GM18508 (cell line): Measurements from ENCODE around the gene GSK3A.
"Not testable (repeated sequence)": the region's sequence is repeated elsewhere in the genome, so short reads cannot be mapped to it uniquely, and the experiment has no call there.

Experiments
- ATAC-seq: cut with Tn5 transposase; IDR thresholded peaks from one replicate; pipeline ENCODE4 v1.9.1; 2021; ENCODE audit warnings: moderate number of reproducible peaks; ENCODE audit not compliant: insufficient read depth, unreplicated experiment

Gene GSK3A

GRCh38 chr19:42269478-42270345 lies 27.3 kb upstream of the GSK3A start:
- ATAC-seq = no peak

- peak; percentile 46 for ATAC-seq
These were observed 26.5 kb upstream of the GSK3A start, which contains the start of gene CIC for GRCh38 chr19:42268704-42269477. Gene CIC (plus strand): TSS chr19:42269252. CDS start chr19:42271784, 2,532 bp downstream.

- ATAC-seq = peak; percentile 41
These were observed 25.8 kb upstream of the GSK3A start for GRCh38 chr19:42268142-42268703.

- no peak for ATAC-seq
These were observed 25.3 kb upstream of the GSK3A start for GRCh38 chr19:42267644-42268141.

- not testable (repeated sequence) for ATAC-seq
These were observed 24.7 kb upstream of the GSK3A start for GRCh38 chr19:42266928-42267603.

GRCh38 chr19:42266105-42266504 lies 23.7 kb upstream of the GSK3A start:
- not testable (repeated sequence) for ATAC-seq

- no peak for ATAC-seq
These were observed 19.4 kb upstream of the GSK3A start for GRCh38 chr19:42261763-42262162.

- not testable (repeated sequence) for ATAC-seq
These were observed 15.4 kb upstream of the GSK3A start for GRCh38 chr19:42257842-42258241.

GRCh38 chr19:42255766-42256745 lies 13.7 kb upstream of the GSK3A start:
- ATAC-seq = no peak

- ATAC-seq = no peak
These were observed 12.7 kb upstream of the GSK3A start, which contains the start of gene ERF for GRCh38 chr19:42254850-42255765. Gene ERF (minus strand): TSS chr19:42255128. CDS start chr19:42254999, 129 bp downstream.

- ATAC-seq = no peak
These were observed 11.9 kb upstream of the GSK3A start for GRCh38 chr19:42254089-42254849.

GRCh38 chr19:42253245-42254088 lies 11.1 kb upstream of the GSK3A start:
- ATAC-seq = no peak

- no peak for ATAC-seq
These were observed 10.2 kb upstream of the GSK3A start for GRCh38 chr19:42252365-42253244.

GRCh38 chr19:42251572-42252358 lies 9.4 kb upstream of the GSK3A start:
- no peak for ATAC-seq
